DLD1 (cell line): ENCODE measurements around the gene SMG9.

Experiments
- in situ Hi-C: cut with HindIII; loops from 2 replicates; pipeline ENCODE4 v1.10.0; 2017; ENCODE audit warnings: low sequenced_read_pairs

SMG9 gene, protein sequence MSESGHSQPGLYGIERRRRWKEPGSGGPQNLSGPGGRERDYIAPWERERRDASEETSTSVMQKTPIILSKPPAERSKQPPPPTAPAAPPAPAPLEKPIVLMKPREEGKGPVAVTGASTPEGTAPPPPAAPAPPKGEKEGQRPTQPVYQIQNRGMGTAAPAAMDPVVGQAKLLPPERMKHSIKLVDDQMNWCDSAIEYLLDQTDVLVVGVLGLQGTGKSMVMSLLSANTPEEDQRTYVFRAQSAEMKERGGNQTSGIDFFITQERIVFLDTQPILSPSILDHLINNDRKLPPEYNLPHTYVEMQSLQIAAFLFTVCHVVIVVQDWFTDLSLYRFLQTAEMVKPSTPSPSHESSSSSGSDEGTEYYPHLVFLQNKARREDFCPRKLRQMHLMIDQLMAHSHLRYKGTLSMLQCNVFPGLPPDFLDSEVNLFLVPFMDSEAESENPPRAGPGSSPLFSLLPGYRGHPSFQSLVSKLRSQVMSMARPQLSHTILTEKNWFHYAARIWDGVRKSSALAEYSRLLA

DNA sequence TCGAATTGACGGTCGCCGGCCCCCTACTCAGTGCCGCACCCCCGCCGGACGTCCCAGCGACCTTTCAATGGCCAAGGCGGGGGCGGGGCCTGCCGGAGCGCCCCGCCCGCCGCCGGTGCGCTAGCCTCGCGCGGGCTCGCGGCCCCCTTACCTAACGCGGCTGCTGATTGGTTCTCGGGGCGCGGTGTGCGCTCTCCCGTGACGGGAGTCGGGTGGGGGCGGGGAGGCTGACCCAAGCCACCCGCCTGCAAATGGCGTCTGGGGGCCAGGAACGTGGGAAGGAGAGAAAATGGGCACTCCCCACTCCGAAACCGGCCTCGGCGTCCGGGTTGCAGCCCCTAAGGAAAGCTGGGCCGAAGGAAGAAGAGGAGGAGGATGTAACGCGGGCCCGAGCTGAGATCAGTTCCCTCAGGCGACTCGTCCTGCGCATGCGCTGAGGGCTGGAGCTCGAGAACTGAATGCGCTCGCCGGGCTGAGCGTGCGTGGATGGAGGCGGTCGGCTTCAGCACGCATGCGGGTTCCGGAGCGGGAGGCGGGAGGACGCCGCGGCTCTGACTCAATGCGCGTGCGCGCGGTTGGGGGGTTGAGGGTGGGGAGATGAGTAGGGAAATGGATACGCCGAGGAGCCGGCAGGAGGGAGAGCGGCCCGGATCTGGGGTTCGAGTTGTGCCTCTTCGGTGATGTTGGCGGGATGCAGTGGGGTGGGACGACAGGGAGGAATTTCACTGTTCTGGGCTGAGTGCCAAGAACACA is at the start of gene SMG9:
TSS of gene SMG9 (minus strand) at position 460 of the 753 bp plus-strand sequence. CDS start 4,221 bp downstream, outside the sequence.
- in situ Hi-C loops, result no loop called here

DNA sequence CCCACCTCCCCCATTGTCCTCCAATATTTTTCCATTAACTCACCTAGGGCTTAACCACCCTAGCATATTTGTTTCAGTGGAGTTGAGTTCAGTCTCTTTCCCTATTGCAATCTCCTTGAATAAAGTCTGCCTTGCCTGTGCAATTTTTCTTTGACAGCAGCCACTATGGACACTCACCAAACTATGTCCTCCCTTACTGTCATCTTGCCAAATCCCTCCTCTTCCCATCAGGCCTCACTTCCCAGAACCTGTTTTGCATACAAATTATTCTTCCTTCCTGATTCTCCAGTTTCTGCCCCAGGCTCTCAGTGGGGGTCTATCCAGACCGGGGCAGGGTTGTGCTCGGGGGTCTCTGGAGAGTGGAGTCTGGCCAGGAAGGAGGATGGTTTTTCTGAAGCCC is 49.7 kb upstream of the SMG9 start:
- in situ Hi-C loops, result no loop called here

DNA sequence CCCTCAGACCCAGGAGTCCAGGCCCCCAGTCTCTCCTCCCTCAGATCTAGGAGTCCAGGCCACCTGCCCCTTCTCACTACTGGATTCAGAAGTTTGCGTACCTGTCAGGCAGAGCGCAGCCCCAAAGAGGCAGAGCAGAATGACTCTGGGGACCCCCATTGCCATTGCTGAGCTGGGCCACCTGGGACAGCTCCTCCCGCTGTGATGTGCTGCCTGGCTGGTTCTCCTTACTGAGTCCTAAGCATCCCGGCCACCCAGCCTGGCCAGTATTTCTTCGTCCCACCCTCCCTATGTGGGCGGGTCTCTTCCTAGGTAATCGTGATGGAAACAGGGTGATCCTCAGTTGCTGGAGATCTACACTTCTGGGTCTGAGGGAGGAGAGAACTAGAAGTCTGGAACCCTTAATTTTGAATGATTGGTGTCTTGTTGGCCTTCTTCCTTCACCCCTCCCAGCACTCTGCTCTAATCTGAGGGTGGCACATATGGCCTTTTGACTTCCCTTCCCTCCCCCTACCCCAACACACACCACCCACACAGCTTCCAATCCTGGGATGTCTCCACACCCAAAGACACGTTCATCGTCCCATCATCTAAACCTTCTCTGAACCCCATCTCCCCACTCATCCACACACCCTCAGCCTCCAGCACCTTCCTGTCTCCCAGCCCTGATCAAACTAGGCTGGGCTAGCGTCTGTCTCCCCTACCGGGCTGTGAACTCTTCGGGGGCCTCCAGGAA is 47.6 kb upstream of the SMG9 start, which contains the start of gene LYPD5:
TSS of gene LYPD5 (minus strand) at position 232 of the 736 bp plus-strand sequence. CDS start at position 165, 67 bp downstream.
- in situ Hi-C loops, result no loop called here

DNA sequence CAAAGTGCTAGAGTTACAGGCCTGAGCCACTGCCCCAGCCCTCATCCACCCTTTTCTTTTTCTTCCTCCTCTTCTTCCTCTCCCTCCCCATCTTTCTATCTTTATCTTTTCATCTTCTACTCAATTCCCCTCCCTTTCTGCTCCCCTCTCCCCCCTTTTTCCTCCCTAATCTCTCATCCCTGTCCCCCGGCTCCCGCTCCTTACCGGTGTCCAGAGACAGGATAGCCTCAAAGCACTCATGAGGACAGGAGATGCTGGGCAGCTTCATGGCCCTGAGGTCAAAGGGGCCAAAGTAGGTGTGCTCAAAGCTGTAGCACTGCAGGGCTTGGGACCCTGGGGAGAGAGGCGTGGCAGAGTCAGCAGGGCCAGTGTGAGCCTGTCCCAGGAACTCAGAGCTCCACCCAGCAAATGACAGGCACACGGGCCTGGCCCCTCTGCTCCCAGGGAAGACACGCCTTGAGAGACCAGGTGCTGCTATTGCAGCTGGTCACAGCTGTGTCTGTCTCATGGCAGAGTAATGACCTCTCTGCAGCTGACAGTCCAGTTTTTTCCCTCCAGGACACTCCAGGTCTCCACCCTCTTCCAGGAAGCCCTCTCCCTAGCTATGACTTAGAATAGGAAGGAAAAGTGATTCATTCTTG is 44.9 kb upstream of the SMG9 start:
- in situ Hi-C loops, result no loop called here

DNA sequence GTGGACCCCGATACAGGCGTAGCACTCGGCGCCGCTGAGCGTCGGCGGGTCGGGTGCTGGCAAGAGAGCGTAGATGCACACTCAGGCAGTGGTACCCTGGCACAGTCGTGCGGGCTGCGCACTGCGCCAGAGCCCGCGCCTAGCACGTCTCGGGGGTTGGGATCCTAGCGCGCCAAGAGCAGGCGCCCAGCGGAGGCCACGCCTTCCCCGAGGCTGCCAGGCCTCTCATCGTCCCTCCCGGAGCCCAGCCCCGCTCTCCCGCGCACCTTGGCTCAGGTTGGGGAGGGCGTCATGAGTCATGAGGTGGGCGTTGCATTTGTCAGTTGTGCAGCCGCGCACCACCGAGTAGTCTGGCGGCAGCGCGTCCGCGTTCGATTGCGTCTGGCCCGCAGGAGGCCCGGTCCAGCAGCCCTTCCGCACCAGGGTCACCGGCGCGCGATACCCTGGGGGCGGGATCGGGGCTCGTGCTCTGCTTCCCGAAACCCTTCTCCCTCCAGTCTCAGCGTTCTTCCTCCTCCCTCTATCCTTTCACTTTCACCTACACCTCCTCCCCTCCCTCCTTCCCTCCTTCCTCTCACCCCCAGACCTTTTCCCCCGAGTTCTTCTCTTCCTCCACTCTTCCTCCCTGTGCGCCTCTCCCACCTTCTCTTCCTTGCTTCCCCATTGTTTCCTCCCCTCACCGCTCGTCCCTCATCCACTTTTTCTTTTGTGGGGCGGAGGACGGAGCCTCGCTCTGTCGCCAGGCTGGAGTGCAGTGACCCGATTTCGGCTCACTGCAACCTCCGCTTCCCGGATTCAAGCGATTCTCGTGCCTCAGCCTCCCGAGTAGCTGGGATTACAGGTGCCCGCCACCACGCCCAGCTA is 44.0 kb upstream of the SMG9 start:
- in situ Hi-C loops, result no loop called here

DNA sequence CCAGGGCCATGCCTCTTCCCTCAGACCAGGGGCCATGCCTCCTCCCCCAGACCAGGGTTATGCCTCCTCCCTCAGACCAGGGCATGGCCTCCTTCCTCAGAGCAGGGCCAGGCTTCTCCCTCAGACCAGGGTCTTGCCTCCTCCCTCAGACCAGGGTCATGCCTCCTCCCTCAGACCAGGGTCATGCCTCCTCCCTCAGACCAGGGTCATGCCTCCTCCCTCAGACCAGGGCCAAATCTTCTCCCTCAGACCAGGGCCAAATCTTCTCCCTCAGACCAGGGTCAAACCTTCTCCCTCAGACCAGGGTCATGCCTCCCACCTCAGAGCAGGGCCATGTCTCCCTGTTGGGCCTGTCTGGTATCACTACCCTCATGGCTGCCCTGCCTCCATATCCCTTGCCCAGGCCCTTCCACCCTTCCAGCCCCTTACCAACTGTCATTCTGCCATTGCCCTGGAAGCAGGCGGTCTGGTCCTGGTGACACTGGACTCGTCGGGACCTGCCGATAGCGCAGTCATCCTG is 43.3 kb upstream of the SMG9 start:
- in situ Hi-C loops, result no loop called here

DNA sequence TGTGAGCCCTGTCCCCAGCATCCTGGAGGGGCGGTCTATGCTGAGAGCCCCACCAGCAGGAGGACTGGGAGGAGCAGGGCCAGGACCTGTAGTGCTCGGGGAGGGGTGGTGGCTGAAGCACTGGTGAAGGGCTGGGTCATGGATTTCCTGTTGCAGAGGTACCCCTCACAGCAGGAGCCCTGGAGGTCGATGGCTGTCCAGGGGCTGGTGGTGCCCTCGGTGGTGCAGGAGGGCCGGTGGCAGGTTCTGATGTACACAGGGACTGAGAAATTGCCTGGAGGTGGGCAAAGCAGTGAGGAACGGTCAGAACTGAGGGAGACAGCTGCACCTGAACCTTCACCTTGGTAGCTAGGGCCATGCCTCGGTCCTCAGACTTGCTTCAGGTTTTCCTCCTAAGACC is 42.8 kb upstream of the SMG9 start:
- in situ Hi-C loops, result no loop called here

DNA sequence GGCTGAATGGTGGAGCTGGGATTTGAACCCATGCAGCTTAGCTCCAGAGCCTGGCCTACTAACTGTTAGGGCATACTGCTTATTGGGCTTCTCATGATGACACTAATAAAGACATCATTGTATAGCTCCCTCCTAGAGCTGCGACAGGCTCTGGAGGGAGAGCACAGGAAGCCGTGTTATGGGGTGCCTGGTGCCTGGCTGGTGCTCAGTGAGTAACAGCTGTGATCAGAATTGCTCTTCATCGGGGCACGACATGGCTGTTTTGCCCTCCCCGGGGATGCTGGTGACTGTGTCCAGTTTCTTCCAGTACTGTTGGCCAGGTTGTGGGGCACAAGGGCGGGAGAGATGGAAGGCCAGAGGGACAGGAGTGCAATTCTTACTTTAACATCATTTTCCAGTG is 42.4 kb upstream of the SMG9 start:
- in situ Hi-C loops, result no loop called here

DNA sequence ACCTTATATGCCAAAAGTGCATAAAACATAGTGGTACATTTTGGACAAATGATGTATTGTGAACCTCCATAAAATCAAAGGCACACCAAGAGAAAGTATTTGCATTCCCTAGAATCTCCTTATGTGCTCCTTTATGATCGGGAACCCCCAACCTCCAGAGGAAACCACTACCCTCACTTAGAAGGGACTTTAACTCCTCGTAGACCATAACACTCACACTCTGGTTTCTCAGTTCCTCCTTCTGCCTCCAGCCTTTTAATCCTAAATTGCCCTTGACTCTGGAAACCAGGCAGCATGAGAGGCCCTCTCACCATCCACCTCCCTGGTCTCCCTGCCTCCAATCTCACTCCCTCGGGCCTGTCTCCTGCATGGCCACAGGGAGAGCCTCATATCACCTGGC is 35.8 kb upstream of the SMG9 start:
- in situ Hi-C loops, result no loop called here

DNA sequence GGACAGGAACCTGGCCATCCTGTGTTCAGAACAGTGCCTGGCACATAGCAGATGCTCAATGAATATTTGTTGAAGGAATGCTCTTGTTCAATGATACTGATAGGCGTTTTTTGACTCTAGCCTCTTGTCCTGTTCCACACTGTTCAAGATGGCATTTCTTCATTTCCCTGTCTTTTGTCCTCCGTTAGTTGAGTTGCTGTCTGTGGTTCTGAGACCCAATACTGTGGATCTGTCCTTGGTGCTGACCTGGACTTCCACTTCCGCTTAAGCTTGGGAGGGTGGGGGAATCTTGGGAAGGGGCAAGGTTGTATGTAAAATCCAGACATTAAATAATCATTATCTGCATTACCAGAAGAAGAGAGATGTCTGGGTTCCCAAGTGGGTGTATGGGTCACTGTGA is 34.3 kb upstream of the SMG9 start:
- in situ Hi-C loops, result no loop called here

DNA sequence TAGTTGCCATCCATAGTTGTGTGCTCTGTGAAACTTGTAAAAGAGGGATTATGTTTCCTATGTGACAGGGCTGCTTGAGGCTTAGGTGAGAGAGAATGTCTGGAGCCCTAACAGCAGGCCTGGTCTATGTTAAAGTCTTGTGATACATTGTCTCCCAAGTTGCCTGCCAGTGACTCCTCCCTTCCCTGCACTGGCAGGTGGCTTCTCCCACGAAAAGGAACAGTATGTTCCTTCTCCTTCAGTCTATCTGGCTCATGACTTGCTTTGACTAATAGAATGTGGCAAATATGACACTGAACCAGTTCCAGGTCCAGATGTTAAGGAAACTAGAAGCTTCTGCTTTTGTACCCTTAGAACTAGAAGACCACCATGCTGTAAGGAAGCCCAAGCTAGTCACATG is 31.9 kb upstream of the SMG9 start:
- in situ Hi-C loops, result no loop called here

DNA sequence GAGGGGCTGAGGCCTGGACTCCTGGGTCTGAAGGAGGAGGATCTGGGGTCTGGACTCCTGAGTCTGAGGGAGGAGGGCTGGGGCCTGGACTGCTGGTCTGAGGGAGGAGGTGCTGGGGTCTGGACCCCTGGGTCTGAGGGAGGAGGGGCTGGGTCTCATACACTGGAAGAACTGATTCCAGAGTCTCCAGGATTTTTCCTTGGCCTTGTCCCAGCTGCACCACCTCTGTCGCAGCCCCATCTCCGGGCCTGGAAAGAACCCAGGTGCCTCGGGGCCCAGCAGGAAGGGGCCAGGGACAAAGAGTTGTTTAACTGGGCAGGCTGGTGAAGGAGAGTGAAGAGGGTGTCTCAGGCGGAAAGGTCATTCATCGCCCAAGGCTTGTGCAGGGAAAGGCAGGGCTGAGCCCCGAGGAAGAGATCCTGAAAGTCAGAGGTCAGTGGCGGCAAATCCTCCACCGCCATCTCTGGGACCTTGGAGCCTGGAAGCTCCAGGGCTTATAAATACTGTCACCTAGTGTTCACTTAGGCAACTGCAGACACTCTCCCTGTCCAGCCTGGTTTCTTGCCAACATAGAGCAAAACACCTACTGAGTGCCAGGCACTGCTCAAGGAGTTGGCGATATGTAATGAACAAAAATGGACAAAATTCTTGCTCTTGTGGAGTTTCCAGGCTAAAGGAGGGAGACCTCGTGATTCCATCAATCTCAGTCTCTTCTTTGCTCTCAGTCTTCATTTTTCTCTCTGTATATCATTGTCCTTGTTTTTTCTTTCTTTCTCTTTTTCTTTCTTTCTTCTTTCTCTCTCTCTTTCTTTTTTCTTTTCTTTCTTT is 30.4 kb upstream of the SMG9 start:
- in situ Hi-C loops, result no loop called here

DNA sequence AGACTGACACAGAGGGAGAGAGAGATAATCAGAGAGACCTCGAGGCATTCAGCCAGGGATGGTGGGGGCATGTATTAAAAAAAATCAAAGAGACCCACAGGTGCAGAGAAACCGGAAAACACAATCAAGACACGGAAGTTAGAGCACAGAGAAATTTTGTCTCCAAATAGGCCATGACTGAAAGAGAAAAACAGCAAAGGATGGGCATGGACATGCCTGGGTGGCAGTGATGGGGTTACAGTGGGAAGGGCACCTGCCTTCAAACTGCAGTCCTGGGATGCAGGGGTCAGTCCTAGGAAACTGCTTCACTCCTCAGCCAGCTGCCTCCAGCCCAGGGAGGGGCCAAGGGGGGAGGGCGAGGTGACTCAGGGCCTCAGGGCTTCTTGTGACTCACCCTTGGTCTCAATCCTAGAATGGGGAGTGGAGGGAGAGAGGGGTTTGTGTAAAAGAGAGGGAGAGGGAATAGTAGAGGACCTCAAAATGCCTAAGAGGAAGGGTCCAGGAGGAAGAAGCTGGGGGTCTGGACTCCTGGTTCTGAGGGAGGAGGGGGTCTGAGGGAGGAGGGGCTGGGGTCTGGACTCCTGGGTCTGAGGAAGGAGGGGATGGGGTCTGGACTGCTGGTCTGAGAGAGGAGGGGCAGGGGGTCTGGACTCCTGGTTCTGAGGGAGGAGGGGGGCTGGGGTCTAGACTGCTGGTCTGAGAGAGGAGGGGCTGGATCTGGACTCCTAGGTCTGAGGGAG is 29.6 kb upstream of the SMG9 start:
- in situ Hi-C loops, result no loop called here

DNA sequence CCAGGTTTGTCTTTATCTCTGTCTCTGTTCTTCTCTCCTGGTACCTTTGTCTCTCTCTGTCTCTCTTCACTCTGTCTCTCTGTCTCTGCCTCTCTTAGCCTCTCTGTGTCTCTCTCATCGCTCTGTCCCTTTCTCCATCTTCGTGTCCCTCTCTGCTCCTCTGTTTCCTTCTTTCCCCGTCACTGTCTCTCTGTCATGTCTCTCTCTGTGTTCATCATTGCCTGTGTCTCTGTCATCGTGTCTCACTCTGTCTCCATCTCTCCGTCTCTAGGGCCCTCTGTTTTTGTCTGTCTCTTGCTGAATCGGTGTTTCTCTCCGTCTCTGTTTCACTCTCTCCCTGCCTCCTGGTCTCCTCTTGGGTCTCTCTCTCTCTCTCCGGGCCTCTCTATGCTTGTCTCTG is 28.9 kb upstream of the SMG9 start:
- in situ Hi-C loops, result no loop called here

DNA sequence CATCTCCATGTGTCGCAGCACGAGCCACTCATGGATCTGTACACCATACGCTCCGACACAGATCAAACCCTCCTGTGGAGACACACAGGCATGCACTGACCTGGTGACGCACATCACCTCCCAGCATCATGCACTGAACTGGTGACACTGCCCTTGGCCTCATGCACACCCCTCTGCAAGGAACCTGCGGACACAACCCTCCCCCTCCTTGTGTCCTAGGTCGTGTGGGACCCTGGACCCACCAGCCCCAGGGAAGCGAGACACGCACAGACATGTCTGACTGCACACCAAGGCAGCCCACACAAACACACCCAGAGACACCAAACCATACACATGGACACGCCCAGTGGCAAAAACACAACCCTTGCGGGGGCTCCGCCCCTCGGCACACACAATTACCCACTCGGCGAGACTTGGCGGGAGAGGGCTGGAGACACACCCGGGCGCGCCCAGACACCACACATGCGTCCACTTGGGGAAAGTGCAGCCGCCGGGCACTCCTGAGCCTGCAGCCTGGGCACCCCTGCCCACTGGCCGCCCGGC is 28.0 kb upstream of the SMG9 start:
- in situ Hi-C loops, result no loop called here

DNA sequence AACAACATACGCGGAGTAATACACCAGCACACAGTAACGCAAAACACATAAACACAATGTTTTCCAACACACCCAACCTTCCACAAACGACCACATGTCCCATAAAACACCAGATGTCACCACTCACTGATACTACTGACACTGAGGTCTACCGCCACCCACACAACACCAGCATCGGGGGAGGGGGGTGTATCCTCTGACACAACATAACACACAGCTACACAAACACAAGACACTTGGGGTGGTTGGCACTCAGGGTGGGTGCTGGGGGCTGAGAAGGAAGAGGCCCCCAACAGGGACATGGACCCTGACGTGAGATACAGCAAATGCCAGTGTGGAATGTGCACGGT is 27.5 kb upstream of the SMG9 start:
- in situ Hi-C loops, result no loop called here

DNA sequence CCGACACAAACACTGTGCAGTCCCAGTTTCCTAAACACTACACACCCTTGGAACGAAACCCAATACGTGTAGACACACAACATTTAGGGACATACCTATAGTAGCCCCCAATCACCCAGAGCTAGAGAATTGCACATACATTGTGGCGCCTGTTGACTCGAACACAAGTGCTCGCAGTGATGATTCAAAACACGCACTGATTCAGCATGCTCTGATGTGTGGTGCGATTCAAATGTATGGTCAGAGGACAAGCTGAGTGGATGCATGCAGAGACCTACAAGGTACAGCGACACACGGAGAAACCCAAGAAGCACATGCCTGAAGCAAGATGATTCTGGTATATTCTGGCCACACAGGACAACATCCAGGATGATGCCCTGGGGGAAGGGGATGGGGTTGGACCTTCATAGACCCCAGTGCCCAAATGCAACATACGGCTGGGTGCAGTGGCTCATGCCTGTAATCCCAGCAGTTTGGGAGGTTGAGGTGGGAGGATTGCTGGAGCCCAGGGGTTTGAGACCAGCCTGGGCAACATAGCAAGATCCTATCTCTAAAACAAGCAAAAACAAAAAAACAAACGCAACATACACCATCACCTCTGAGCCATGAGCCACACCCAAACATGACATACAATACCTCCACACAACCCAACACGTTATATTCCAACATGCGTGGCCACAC is 27.0 kb upstream of the SMG9 start:
- in situ Hi-C loops, result no loop called here
